Stimulated activated effector memory CD8-positive, alpha-beta T cell treated with anti-CD3 and anti-CD28 coated beads, Interleukin-12 subunit alpha, Interleukin-12 subunit beta, amount 100 ng/mL, for 72 hours (primary cell): Measurements from ENCODE around the gene PHAF1.
A peak's percentile ranks its signal among the peaks of the same experiment; 100 is the strongest.

Experiments used
- ATAC-seq: fragments of 150-1000 bp; cut with Tn5 transposase; 2 replicates; pipeline ENCODE4 v1.10.0; 2021
- DNase-seq, 2 donors: peaks; one replicate each; pipeline ENCODE4 v3.0.0; 2021 to 2022; ENCODE audit warnings: low spot score in 2 of 2
- H3K27ac Mint-ChIP-seq: one replicate; pipeline ENCODE4 v1.8.0; 2022; ENCODE audit warnings: mild to moderate bottlenecking, mixed read lengths
- H3K36me3 Mint-ChIP-seq: one replicate; pipeline ENCODE4 v1.8.0; 2022; ENCODE audit warnings: mild to moderate bottlenecking, mixed read lengths
- H3K4me1 Mint-ChIP-seq: one replicate; pipeline ENCODE4 v1.8.0; 2022; ENCODE audit warnings: mixed read lengths
- H3K4me3 Mint-ChIP-seq: one replicate; pipeline ENCODE4 v1.8.0; 2022; ENCODE audit warnings: mild to moderate bottlenecking, mixed read lengths
- H3K9me3 Mint-ChIP-seq: one replicate; pipeline ENCODE4 v1.8.0; 2022; ENCODE audit warnings: mixed read lengths

The PHAF1 gene

GRCh38 chr16:67093098-67093726, 16.5 kb upstream of the PHAF1 start:
- Mint-ChIP-seq H3K4me1 (peaks cover 6% of the 10 kb centered on the region), H3K27ac (no peak overlapping the region), H3K4me3 (no peak overlapping the region), H3K9me3 (no peaks in the 10 kb centered on the region), H3K36me3 (peaks cover 95% of the 10 kb centered on the region)
- ATAC-seq, result no peak
- no peak for DNase-seq

GRCh38 chr16:67098599-67098998, 11.1 kb upstream of the PHAF1 start:
- no peaks in the 10 kb centered on the region for H3K9me3 Mint-ChIP-seq
- peaks cover 93% of the 10 kb centered on the region for H3K36me3 Mint-ChIP-seq
- no peak overlapping the region for H3K4me3 Mint-ChIP-seq
- no peak overlapping the region for H3K27ac Mint-ChIP-seq
- no peak for DNase-seq
- H3K4me1 Mint-ChIP-seq, result peaks cover 7% of the 10 kb centered on the region
- no peak for ATAC-seq

DNA sequence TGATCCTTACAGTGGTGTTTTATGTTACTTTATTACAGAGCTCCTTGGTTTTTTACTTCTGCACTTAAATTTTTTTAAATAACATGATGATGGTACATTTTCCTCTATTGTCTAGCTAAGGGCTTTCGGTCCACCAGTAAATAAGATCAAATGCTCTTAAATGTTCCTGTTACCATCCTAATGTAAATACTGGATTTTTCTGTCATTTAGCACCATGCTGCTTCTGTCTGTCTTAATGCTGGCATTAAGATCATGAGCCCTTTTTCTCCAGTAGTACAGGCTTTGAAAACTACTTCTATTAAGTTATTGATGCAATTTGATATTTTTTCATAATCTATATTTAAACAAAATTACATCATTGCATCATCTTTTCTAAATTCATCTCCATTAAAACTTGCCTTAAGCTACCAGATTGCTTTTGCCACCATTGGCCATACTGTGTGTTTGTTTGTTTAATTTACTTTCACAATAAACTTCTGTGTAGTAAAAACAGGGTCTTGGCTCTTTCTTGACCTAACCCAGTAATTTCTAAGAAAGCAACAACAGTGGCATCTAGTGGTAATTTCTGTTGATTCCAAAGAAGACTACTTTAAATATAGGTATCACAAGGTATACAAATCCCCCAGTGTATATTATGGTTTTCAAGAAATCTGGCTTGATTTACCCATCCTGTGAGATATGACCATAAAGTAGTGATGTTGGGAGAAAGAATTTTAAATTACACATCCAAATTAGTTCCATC, 9.0 kb upstream of the PHAF1 start:
- peaks cover 71% of the 10 kb centered on the region for H3K36me3 Mint-ChIP-seq
- H3K27ac Mint-ChIP-seq, result peak overlapping the region; percentile 72
- DNase-seq, result no peak
- ATAC-seq, result no peak
- peaks cover 12% of the 10 kb centered on the region for H3K4me1 Mint-ChIP-seq
- no peaks in the 10 kb centered on the region for H3K9me3 Mint-ChIP-seq
- no peak overlapping the region for H3K4me3 Mint-ChIP-seq

DNA sequence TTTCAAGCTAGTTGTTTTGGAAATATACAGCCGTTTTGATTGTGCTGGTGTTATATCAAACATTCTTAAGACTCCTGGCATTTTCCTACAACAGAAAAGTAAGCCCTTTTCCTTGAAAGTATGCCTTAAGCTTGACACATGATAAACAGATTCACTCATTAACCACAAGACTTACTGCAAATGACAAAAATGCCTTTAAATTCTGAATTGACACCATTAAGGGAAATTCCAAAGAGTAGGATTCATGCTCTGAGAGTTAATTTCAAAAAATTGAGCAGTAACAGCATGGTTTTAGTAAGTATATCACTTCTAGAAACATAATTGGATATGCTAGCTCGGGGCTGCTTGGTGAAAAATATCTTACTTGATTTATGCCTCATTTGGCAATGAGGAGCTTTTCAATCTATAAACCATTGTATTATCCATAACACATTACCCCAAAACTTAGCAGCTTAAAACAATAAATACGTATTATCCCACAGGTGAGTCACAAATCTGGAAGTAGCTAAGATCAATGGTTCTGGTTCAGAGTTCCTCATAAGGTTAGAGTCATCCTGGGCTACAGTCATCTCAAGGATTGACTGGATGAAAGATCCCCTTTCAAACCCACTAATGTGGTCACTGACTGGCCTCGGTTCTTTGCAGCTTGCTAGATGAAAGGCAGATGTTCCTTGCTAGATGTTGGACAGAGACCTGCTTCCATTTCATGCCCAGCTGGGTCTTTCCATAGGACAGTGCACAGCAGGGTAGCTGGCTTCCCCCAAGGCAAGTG, 8.2 kb upstream of the PHAF1 start:
- no peak overlapping the region for H3K4me3 Mint-ChIP-seq
- no peaks in the 10 kb centered on the region for H3K9me3 Mint-ChIP-seq
- H3K36me3 Mint-ChIP-seq, result peaks cover 64% of the 10 kb centered on the region
- DNase-seq (no peak), ATAC-seq (peak; percentile 95)
- H3K27ac Mint-ChIP-seq, result peak overlapping the region; percentile 72
- H3K4me1 Mint-ChIP-seq, result peaks cover 12% of the 10 kb centered on the region

DNA sequence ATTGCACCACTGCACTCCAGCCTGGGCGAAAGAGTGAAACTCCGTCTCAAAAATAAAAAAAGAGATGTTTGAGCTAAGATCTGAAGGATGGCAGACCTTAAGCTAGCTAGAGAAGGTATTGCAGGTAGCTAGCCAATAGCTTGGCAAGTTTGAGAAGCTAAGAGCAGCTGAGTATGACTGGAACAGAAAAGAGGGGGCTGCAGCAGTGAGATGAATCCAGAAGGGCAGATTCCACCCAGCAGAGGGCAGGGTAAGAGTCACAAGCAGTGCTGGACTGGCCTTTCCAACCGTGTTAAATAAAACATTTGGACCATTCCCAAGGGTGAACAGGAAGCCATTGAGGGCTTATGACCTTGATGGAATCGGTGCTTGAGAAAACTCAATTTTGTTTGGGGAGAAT, 5.7 kb upstream of the PHAF1 start:
- no peak for DNase-seq
- Mint-ChIP-seq H3K27ac (peak overlapping the region; percentile 55), H3K36me3 (peaks cover 47% of the 10 kb centered on the region), H3K9me3 (no peaks in the 10 kb centered on the region), H3K4me1 (peaks cover 13% of the 10 kb centered on the region), H3K4me3 (no peak overlapping the region)
- no peak for ATAC-seq

- DNase-seq (no peak), ATAC-seq (no peak)
- H3K4me3 Mint-ChIP-seq, result no peak overlapping the region
- H3K9me3 Mint-ChIP-seq, result no peaks in the 10 kb centered on the region
- H3K4me1 Mint-ChIP-seq, result peaks cover 19% of the 10 kb centered on the region
- H3K27ac Mint-ChIP-seq, result no peak overlapping the region
- peaks cover 39% of the 10 kb centered on the region for H3K36me3 Mint-ChIP-seq
Observed at GRCh38 chr16:67104845-67105244, 4.9 kb upstream of the PHAF1 start.

DNA sequence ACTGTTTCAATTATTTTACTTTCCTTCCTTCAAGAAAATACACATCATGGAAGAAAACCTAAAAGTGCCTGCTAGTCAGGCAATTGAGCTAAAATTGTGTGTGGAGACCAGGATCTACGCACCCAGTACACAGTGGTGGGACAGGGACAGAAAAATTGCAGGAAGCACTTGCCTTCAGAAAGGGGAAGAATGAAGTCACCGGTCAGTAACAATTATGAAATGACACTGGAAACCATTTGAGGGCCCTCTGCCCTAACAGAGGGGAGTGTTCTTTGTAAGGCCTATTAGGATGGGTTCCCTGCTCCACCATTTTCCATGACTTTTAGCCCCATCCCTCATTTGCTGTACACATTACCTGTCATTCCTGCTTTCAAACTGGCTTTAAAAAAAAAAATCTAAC, 4.5 kb upstream of the PHAF1 start:
- Mint-ChIP-seq H3K36me3 (peaks cover 36% of the 10 kb centered on the region), H3K4me3 (no peak overlapping the region), H3K27ac (no peak overlapping the region), H3K4me1 (peaks cover 19% of the 10 kb centered on the region), H3K9me3 (no peaks in the 10 kb centered on the region)
- ATAC-seq (no peak), DNase-seq (no peak)

DNA sequence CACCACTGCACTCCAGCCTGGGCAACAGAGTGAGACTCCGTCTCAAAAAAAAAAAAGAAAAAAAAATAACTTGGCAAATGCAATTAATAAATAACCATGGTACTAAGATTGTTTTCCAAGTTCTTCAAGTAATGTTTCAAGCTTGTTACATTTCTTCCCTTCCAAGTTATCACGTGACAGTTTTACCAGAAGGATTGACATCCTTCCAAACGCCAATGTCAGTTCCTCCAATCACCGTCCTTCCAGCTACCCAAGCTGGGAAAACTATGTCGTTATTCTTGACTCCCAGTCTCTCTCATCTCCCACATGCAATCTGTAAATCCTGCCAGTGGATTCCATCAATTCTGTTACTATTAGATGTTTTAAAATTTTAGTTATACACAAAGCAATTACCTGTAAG, 3.9 kb upstream of the PHAF1 start:
- no peak for DNase-seq
- Mint-ChIP-seq H3K4me3 (no peak overlapping the region), H3K36me3 (peaks cover 36% of the 10 kb centered on the region), H3K4me1 (peaks cover 19% of the 10 kb centered on the region), H3K27ac (no peak overlapping the region), H3K9me3 (no peaks in the 10 kb centered on the region)
- ATAC-seq, result no peak

- H3K36me3 Mint-ChIP-seq, result peaks cover 26% of the 10 kb centered on the region
- ATAC-seq (no peak), DNase-seq (no peak)
- no peak overlapping the region for H3K4me3 Mint-ChIP-seq
- no peaks in the 10 kb centered on the region for H3K9me3 Mint-ChIP-seq
- H3K27ac Mint-ChIP-seq, result peak overlapping the region; percentile 56
- H3K4me1 Mint-ChIP-seq, result peaks cover 26% of the 10 kb centered on the region
Observed at GRCh38 chr16:67108489-67108888, 1.3 kb upstream of the PHAF1 start.

DNA sequence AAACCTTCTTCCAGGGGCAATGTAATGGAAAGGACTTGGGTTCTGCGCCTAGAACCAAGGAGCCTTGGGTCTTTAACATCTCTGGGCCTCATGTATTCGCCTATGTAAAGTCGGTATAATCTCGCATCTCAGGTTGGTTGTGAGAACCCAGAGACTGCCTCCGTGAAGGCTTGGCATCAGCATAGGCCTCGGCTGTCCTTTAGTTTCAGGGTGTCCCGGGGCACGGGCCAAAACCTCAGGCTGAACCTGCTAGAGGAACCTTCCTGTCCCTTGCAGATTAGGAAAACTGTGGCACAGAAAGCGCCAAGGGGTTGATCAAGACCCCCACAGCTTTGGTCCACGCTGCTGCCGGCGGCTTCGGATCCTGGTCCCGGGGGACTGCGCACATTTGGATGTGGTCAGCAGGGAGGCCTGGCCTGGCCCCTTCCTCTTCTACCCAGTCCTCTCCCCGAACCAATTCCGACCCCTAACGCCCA, 772 bp upstream of the PHAF1 start:
- peaks cover 26% of the 10 kb centered on the region for H3K36me3 Mint-ChIP-seq
- DNase-seq, result peak in 1 of 2 donors; percentile 3
- H3K4me3 Mint-ChIP-seq, result peak overlapping the region; percentile 91
- H3K27ac Mint-ChIP-seq, result peak overlapping the region; percentile 92
- H3K9me3 Mint-ChIP-seq, result no peaks in the 10 kb centered on the region
- ATAC-seq, result no peak
- peaks cover 25% of the 10 kb centered on the region for H3K4me1 Mint-ChIP-seq

DNA sequence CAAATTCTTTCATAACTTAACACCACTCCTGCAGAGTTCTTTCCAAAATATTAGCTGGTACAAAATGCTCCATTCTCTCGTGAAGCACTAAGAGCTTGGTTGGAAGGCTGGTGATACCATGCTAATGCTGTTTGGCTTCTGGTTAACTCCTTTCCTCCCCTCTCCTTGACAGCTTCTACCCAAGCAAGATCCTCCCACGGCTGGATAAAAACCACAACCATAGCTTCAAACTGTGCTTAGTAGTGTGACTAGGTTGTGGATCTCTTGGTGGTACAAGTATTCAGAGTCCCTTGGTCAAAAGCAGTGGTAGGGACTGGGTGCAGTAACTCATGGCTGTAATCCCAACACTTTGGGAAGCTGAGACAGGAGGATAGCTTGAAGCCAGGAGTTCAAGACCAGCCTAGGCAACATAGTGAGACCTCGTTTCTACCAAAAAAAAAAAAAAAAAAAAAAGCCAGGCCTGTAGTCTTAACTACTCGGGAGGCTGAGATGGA, 2.3 kb downstream of the PHAF1 start:
- Mint-ChIP-seq H3K4me1 (peaks cover 37% of the 10 kb centered on the region), H3K9me3 (no peaks in the 10 kb centered on the region), H3K27ac (no peak overlapping the region), H3K4me3 (peak overlapping the region; percentile 91), H3K36me3 (peaks cover 26% of the 10 kb centered on the region)
- ATAC-seq (no peak), DNase-seq (no peak)

GRCh38 chr16:67112591-67113399, 3.1 kb downstream of the PHAF1 start:
- peaks cover 33% of the 10 kb centered on the region for H3K36me3 Mint-ChIP-seq
- ATAC-seq (no peak), DNase-seq (no peak)
- H3K4me1 Mint-ChIP-seq, result peaks cover 37% of the 10 kb centered on the region
- no peaks in the 10 kb centered on the region for H3K9me3 Mint-ChIP-seq
- no peak overlapping the region for H3K27ac Mint-ChIP-seq
- no peak overlapping the region for H3K4me3 Mint-ChIP-seq

DNA sequence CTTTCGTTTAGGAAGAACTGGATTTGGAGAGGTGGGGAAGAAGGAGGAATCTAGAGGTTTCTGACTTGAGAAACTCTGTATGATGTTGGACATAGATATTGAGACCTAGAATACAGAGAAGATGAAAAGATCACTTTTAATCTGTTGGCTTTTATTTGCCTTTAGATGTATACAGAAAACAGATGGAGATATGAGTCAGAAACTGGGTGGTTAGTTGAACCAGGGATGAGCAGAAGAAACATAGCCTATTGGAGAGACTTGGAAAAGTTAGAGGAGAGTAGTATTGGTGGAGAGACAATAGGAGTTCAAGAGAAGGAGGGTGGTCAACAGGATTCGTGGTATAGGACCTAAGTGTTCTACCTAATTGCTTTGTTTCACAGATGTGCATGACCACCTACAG, 5.1 kb downstream of the PHAF1 start:
- no peaks in the 10 kb centered on the region for H3K9me3 Mint-ChIP-seq
- H3K4me3 Mint-ChIP-seq, result no peak overlapping the region

GRCh38 chr16:67115639-67116038, 5.9 kb downstream of the PHAF1 start:
- Mint-ChIP-seq H3K36me3 (peaks cover 25% of the 10 kb centered on the region), H3K27ac (peak overlapping the region; percentile 27)

More for the DNA sequence above, 5.1 kb downstream of the PHAF1 start:
- Mint-ChIP-seq H3K4me1 (peaks cover 30% of the 10 kb centered on the region), H3K27ac (peak overlapping the region; percentile 10), H3K36me3 (peaks cover 28% of the 10 kb centered on the region)
- no peak for ATAC-seq
- DNase-seq, result no peak

More at GRCh38 chr16:67115639-67116038, 5.9 kb downstream of the PHAF1 start:
- no peak for DNase-seq
- ATAC-seq, result no peak
- Mint-ChIP-seq H3K9me3 (no peaks in the 10 kb centered on the region), H3K4me3 (no peak overlapping the region), H3K4me1 (peaks cover 30% of the 10 kb centered on the region)
